ENCODE measurements around the gene SLC37A2.

DNA sequence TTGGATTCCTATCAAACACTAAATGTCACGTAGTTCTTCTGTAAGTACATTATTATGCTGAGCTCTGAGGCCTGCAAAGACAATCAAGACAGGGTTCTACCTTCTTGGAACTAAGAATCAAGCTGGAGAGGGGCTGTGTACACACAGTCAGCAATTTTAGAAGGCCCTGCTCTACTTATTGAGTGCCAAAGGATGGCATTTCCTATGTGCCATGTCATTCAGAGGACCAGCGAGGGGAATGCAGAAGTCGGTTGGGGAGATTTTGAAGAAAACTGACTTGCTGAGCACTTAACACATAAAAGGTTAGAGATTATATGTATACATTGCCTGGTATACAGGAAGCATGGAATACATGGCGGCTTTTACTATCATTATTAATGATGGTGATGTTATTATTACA is 5.3 kb downstream of the SLC37A2 start:
- TF ChIP-seq, protein P1, sequence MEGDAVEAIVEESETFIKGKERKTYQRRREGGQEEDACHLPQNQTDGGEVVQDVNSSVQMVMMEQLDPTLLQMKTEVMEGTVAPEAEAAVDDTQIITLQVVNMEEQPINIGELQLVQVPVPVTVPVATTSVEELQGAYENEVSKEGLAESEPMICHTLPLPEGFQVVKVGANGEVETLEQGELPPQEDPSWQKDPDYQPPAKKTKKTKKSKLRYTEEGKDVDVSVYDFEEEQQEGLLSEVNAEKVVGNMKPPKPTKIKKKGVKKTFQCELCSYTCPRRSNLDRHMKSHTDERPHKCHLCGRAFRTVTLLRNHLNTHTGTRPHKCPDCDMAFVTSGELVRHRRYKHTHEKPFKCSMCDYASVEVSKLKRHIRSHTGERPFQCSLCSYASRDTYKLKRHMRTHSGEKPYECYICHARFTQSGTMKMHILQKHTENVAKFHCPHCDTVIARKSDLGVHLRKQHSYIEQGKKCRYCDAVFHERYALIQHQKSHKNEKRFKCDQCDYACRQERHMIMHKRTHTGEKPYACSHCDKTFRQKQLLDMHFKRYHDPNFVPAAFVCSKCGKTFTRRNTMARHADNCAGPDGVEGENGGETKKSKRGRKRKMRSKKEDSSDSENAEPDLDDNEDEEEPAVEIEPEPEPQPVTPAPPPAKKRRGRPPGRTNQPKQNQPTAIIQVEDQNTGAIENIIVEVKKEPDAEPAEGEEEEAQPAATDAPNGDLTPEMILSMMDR (IDR thresholded peaks at IDR 0.05) = no peak
- TF ChIP-seq EP300 (IDR thresholded peaks at IDR 0.05) (no peak), POLR2A (IDR thresholded peaks at IDR 0.05) (no peak), POLR2AphosphoS5 (IDR thresholded peaks at IDR 0.05) (no peak)

All from upper lobe of left lung (tissue), 4 donors.